Measurements from ENCODE around the gene SMURF1.

The SMURF1 gene

GRCh38 chr7:98994046-98994944 is 149.6 kb downstream of the SMURF1 start:
- no peak for DNase-seq
- H3K4me3 ChIP-seq (ENCODE audit: low read depth, low read length), result no peak overlapping the region
- TF ChIP-seq CTCF (IDR thresholded peaks at IDR 0.05; ENCODE audit: low read depth, low read length, missing control alignments), result no peak
- H3K27ac ChIP-seq, result no peak overlapping the region
- no peaks in the 10 kb centered on the region for H3K27me3 ChIP-seq (replicated peaks)
- H3K36me3 ChIP-seq (replicated peaks), result peaks cover 29% of the 10 kb centered on the region
- in situ Hi-C loops (cut with HindIII; ENCODE audit: low pct_ligation_motif_present, low sequenced_read_pairs), result no loop called here

GRCh38 chr7:98993024-98993897 is 150.6 kb downstream of the SMURF1 start:
- Histone ChIP-seq H3K27ac (no peak overlapping the region), H3K4me3 (ENCODE audit: low read depth, low read length) (no peak overlapping the region), H3K27me3 (replicated peaks) (no peaks in the 10 kb centered on the region), H3K36me3 (replicated peaks) (peaks cover 37% of the 10 kb centered on the region)
- in situ Hi-C loops (cut with HindIII; ENCODE audit: low pct_ligation_motif_present, low sequenced_read_pairs), result no loop called here
- TF ChIP-seq CTCF (IDR thresholded peaks at IDR 0.05; ENCODE audit: low read depth, low read length, missing control alignments), result peak; percentile 34
- DNase-seq, result no peak

GRCh38 chr7:98992076-98992475 is 151.8 kb downstream of the SMURF1 start:
- TF ChIP-seq CTCF (IDR thresholded peaks at IDR 0.05; ENCODE audit: low read depth, low read length, missing control alignments), result no peak
- no peaks in the 10 kb centered on the region for H3K27me3 ChIP-seq (replicated peaks)
- peaks cover 41% of the 10 kb centered on the region for H3K36me3 ChIP-seq (replicated peaks)
- in situ Hi-C loops (cut with HindIII; ENCODE audit: low pct_ligation_motif_present, low sequenced_read_pairs), result no loop called here
- H3K4me3 ChIP-seq (ENCODE audit: low read depth, low read length), result no peak overlapping the region
- DNase-seq, result no peak
- H3K27ac ChIP-seq, result no peak overlapping the region

- Histone ChIP-seq H3K27ac (no peak overlapping the region), H3K4me3 (ENCODE audit: low read depth, low read length) (no peak overlapping the region), H3K27me3 (replicated peaks) (no peaks in the 10 kb centered on the region), H3K36me3 (replicated peaks) (peaks cover 49% of the 10 kb centered on the region)
- in situ Hi-C loops (cut with HindIII; ENCODE audit: low pct_ligation_motif_present, low sequenced_read_pairs), result no loop called here
- DNase-seq, result no peak
- TF ChIP-seq CTCF (IDR thresholded peaks at IDR 0.05; ENCODE audit: low read depth, low read length, missing control alignments), result no peak
Measured at GRCh38 chr7:98991141-98991540, 152.8 kb downstream of the SMURF1 start.

GRCh38 chr7:98990356-98990755 is 153.6 kb downstream of the SMURF1 start:
- in situ Hi-C loops (cut with HindIII; ENCODE audit: low pct_ligation_motif_present, low sequenced_read_pairs), result no loop called here
- Histone ChIP-seq H3K27ac (no peak overlapping the region), H3K36me3 (replicated peaks) (peaks cover 56% of the 10 kb centered on the region), H3K4me3 (ENCODE audit: low read depth, low read length) (no peak overlapping the region), H3K27me3 (replicated peaks) (no peaks in the 10 kb centered on the region)
- DNase-seq, result no peak
- TF ChIP-seq CTCF (IDR thresholded peaks at IDR 0.05; ENCODE audit: low read depth, low read length, missing control alignments), result no peak

All from brain microvascular endothelial cell (primary cell).